Calu3 (cell line): ENCODE results near the gene KPNA4. TPM values are rescaled to one million over a fixed set of nuclear protein-coding genes. Genes with fewer than 3 reads are reported as not detected.
"Not testable (repeated sequence)": the region's sequence is repeated elsewhere in the genome, so short reads cannot be mapped to it uniquely, and the experiment has no call there.

Experiments used
- BruUV-seq: library from RNA; stranded (reverse); fragments of 400-500 nt; replicated peaks from 2 replicates; lab custom pipeline; 2021; lab: Mats Ljungman, UMichigan
- CTCF ChIA-PET: fragments of 300-600 bp; sonication (Branson Sonifier 250); formaldehyde crosslinking; loops from one replicate; lab custom pipeline; 2022; ENCODE audit warnings: antibody characterized with exemption; lab: Charles Lee
- DNase-seq: peaks from one replicate; pipeline ENCODE4 v3.0.0; 2022
- H3K27ac Mint-ChIP-seq: one replicate; pipeline ENCODE4 v1.8.0; 2022; ENCODE audit warnings: mixed read lengths; ENCODE audit not compliant: unreplicated experiment
- H3K27me3 Mint-ChIP-seq: one replicate; pipeline ENCODE4 v1.8.0; 2022; ENCODE audit warnings: mixed read lengths; ENCODE audit not compliant: unreplicated experiment
- H3K36me3 Mint-ChIP-seq: one replicate; pipeline ENCODE4 v1.8.0; 2022; ENCODE audit warnings: mild to moderate bottlenecking, moderate library complexity, mixed read lengths; ENCODE audit not compliant: insufficient read depth, unreplicated experiment
- H3K4me1 Mint-ChIP-seq: one replicate; pipeline ENCODE4 v1.8.0; 2022; ENCODE audit warnings: mild to moderate bottlenecking, low read depth, mixed read lengths; ENCODE audit not compliant: unreplicated experiment
- H3K4me3 Mint-ChIP-seq: one replicate; pipeline ENCODE4 v1.8.0; 2022; ENCODE audit warnings: mild to moderate bottlenecking, low read depth, moderate library complexity, mixed read lengths; ENCODE audit not compliant: unreplicated experiment
- H3K9me3 Mint-ChIP-seq: one replicate; pipeline ENCODE4 v1.8.0; 2022; ENCODE audit warnings: low read depth, mixed read lengths; ENCODE audit not compliant: unreplicated experiment
- CTCF ChIP-seq: fragments of 200-600 bp; IDR thresholded peaks from one replicate; pipeline ENCODE4 v1.8.0; 2022; ENCODE audit warnings: antibody characterized with exemption; ENCODE audit not compliant: unreplicated experiment
- intact Hi-C: fragments of 100-400 bp; cut with micrococcal nuclease; formaldehyde crosslinking; loops from one replicate; pipeline ENCODE4 v1.10.0; 2022; ENCODE audit not compliant: unreplicated experiment
- total RNA-seq: library from RNA; stranded (reverse); gene quantifications from 2 replicates; pipeline ENCODE4 v1.2.3, GENCODE V29; 2022

Gene KPNA4
- total RNA-seq, 1 experiment from 2014 or later: 117 TPM

GRCh38 chr3:160532371-160532770 is 33.0 kb downstream of the KPNA4 start:
- no peak for TF ChIP-seq CTCF
- no peaks in the 10 kb centered on the region for H3K27me3 Mint-ChIP-seq
- peaks cover 60% of the 10 kb centered on the region for H3K36me3 Mint-ChIP-seq
- no peak overlapping the region for H3K4me3 Mint-ChIP-seq
- no peak for DNase-seq
- BruUV-seq: no TSS peak
- intact Hi-C loops: no loop called here
- H3K27ac Mint-ChIP-seq: peak overlapping the region; percentile 18
- CTCF ChIA-PET: no interaction called here
- no peaks in the 10 kb centered on the region for H3K9me3 Mint-ChIP-seq
- no peaks in the 10 kb centered on the region for H3K4me1 Mint-ChIP-seq

- DNase-seq: no peak
- H3K9me3 Mint-ChIP-seq: no peaks in the 10 kb centered on the region
- no peak overlapping the region for H3K4me3 Mint-ChIP-seq
- intact Hi-C loops: no loop called here
- H3K27me3 Mint-ChIP-seq: no peaks in the 10 kb centered on the region
- no peak overlapping the region for H3K27ac Mint-ChIP-seq
- H3K36me3 Mint-ChIP-seq: peaks cover 68% of the 10 kb centered on the region
- no TSS peak for BruUV-seq
- CTCF ChIA-PET: interaction anchor here (0.7 kb wide), 1 partner anchor 11 kb away, joined by 3 read pairs; no protein-coding TSS in a partner anchor
- TF ChIP-seq CTCF: no peak
- H3K4me1 Mint-ChIP-seq: no peaks in the 10 kb centered on the region
These were observed 34.1 kb downstream of the KPNA4 start for GRCh38 chr3:160531311-160531710.

- peaks cover 86% of the 10 kb centered on the region for H3K36me3 Mint-ChIP-seq
- intact Hi-C loops, H3K27ac Mint-ChIP-seq, CTCF ChIA-PET, BruUV-seq, H3K9me3 Mint-ChIP-seq, H3K4me3 Mint-ChIP-seq, H3K27me3 Mint-ChIP-seq, DNase-seq, H3K4me1 Mint-ChIP-seq: not testable (repeated sequence)
These were observed 49.0 kb downstream of the KPNA4 start for GRCh38 chr3:160516391-160516790.

GRCh38 chr3:160501325-160501724 is 64.0 kb downstream of the KPNA4 start:
- no peak overlapping the region for H3K4me3 Mint-ChIP-seq
- DNase-seq: no peak
- intact Hi-C loops: no loop called here
- CTCF ChIA-PET: interaction anchor here (0.6 to 0.7 kb wide), 3 partner anchors 41 to 927 kb away, joined by 3 to 6 read pairs (median 4); no protein-coding TSS in a partner anchor
- peaks cover 57% of the 10 kb centered on the region for H3K36me3 Mint-ChIP-seq
- no peak overlapping the region for H3K27ac Mint-ChIP-seq
- TF ChIP-seq CTCF: no peak
- H3K4me1 Mint-ChIP-seq: peaks cover 5% of the 10 kb centered on the region
- BruUV-seq: TSS peak; percentile 34
- H3K27me3 Mint-ChIP-seq: no peaks in the 10 kb centered on the region
- no peaks in the 10 kb centered on the region for H3K9me3 Mint-ChIP-seq

- no peaks in the 10 kb centered on the region for H3K4me1 Mint-ChIP-seq
- no peaks in the 10 kb centered on the region for H3K27me3 Mint-ChIP-seq
- peaks cover 42% of the 10 kb centered on the region for H3K36me3 Mint-ChIP-seq
- no TSS peak for BruUV-seq
- TF ChIP-seq CTCF: no peak
- intact Hi-C loops: no loop called here
- no peak for DNase-seq
- H3K9me3 Mint-ChIP-seq: no peaks in the 10 kb centered on the region
- H3K4me3 Mint-ChIP-seq: no peak overlapping the region
- CTCF ChIA-PET: no interaction called here
- no peak overlapping the region for H3K27ac Mint-ChIP-seq
These were observed 67.2 kb downstream of the KPNA4 start for GRCh38 chr3:160498202-160498601.
